Tibial artery (tissue), 4 donors: ENCODE measurements around the gene TWF2.

ENCODE experiments used
- DNase-seq, 2 donors: peaks; one replicate each; pipeline ENCODE4 v3.0.0-alpha.2; 2019
- H3K27ac ChIP-seq, 2 donors: fragments of 200-600 bp; sonication (generic) in 1 of 2; 1 replicate in 1 of 2; 2 replicates in 1 of 2; pipeline ENCODE4 v1.5.1; 2018 to 2019; ENCODE audit warnings: mild to moderate bottlenecking in 1 of 2
- H3K27me3 ChIP-seq, 2 donors: fragments of 200-600 bp; sonication (generic) in 1 of 2; one replicate each; pipeline versions ENCODE4 v1.5.1 to v1.6.0; 2016 to 2019
- H3K36me3 ChIP-seq, 3 donors: fragments of 200-600 bp; sonication (generic) in 2 of 3; one replicate each; pipeline ENCODE4 v1.5.1; 2016 to 2019; ENCODE audit warnings: mild to moderate bottlenecking in 2 of 3
- H3K4me1 ChIP-seq, 4 donors: fragments of 200-600 bp; sonication (generic) in 2 of 4; 1 replicate in 3 of 4; 2 replicates in 1 of 4; pipeline ENCODE4 v1.5.1; 2016 to 2019
- H3K4me3 ChIP-seq, 2 donors: fragments of 200-600 bp; sonication (generic) in 1 of 2; 1 replicate in 1 of 2; 2 replicates in 1 of 2; pipeline ENCODE4 v1.5.1; 2018 to 2019; ENCODE audit warnings: mild to moderate bottlenecking in 2 of 2
- H3K9me3 ChIP-seq, 3 donors: fragments of 200-600 bp; sonication (generic) in 1 of 3; one replicate each; pipeline ENCODE4 v1.5.1; 2016 to 2019
- CTCF ChIP-seq, 2 experiments: fragments of 200-600 bp in 1 of 2; fragments of 450-650 bp in 1 of 2; IDR thresholded peaks; one replicate each; pipeline ENCODE4 v1.5.1; 2017 to 2019; ENCODE audit warnings: antibody characterized with exemption in 2 of 2, mild to moderate bottlenecking in 1 of 2, moderate library complexity in 1 of 2
- intact Hi-C: fragments of 100-400 bp; cut with DNase I; formaldehyde crosslinking; loops from one replicate; pipeline ENCODE4 v1.15.0; 2023; ENCODE audit warnings: low total_unique reads

TWF2 gene

GRCh38 chr3:52268036-52268435, 29.1 kb upstream of the TWF2 start:
- no peak for TF ChIP-seq CTCF (IDR thresholded peaks at IDR 0.05)
- Histone ChIP-seq H3K27ac (no peak overlapping the region), H3K36me3 (peaks cover 49 to 72% (median 65%) of the 10 kb centered on the region in 3 donors), H3K27me3 (no peaks in the 10 kb centered on the region), H3K4me1 (peaks cover 0 to 38% (median 17%) of the 10 kb centered on the region in 4 donors), H3K9me3 (no peaks in the 10 kb centered on the region), H3K4me3 (no peak overlapping the region)
- no peak for DNase-seq
- intact Hi-C loops: no loop called here

- TF ChIP-seq CTCF (IDR thresholded peaks at IDR 0.05): no peak
- H3K4me1 ChIP-seq: peaks cover 0 to 12% (median 3%) of the 10 kb centered on the region in 4 donors
- no peaks in the 10 kb centered on the region for H3K27me3 ChIP-seq
- H3K9me3 ChIP-seq: no peaks in the 10 kb centered on the region
- no peak for DNase-seq
- peaks cover 75 to 99% (median 90%) of the 10 kb centered on the region in 3 donors for H3K36me3 ChIP-seq
- intact Hi-C loops: no loop called here
- no peak overlapping the region for H3K4me3 ChIP-seq
- no peak overlapping the region for H3K27ac ChIP-seq
These were observed 26.4 kb upstream of the TWF2 start for GRCh38 chr3:52265387-52265786.

- Histone ChIP-seq H3K36me3 (peaks cover 87 to 99% (median 97%) of the 10 kb centered on the region in 3 donors), H3K9me3 (no peaks in the 10 kb centered on the region), H3K27me3 (no peaks in the 10 kb centered on the region), H3K4me1 (no peaks in the 10 kb centered on the region), H3K27ac (no peak overlapping the region), H3K4me3 (no peak overlapping the region)
- no peak for DNase-seq
- intact Hi-C loops: no loop called here
- TF ChIP-seq CTCF (IDR thresholded peaks at IDR 0.05): no peak
These were observed 23.5 kb upstream of the TWF2 start for GRCh38 chr3:52262447-52262846.

- TF ChIP-seq CTCF (IDR thresholded peaks at IDR 0.05): no peak
- Histone ChIP-seq H3K27ac (no peak overlapping the region), H3K27me3 (no peaks in the 10 kb centered on the region), H3K9me3 (no peaks in the 10 kb centered on the region), H3K36me3 (peaks cover 95 to 100% (median 100%) of the 10 kb centered on the region in 3 donors), H3K4me1 (no peaks in the 10 kb centered on the region), H3K4me3 (no peak overlapping the region)
- DNase-seq: no peak
- intact Hi-C loops: no loop called here
These were observed 20.5 kb upstream of the TWF2 start for GRCh38 chr3:52259448-52259847.

GRCh38 chr3:52259035-52259434, 20.1 kb upstream of the TWF2 start:
- intact Hi-C loops: no loop called here
- TF ChIP-seq CTCF (IDR thresholded peaks at IDR 0.05): no peak
- H3K4me3 ChIP-seq: no peak overlapping the region
- H3K9me3 ChIP-seq: no peaks in the 10 kb centered on the region
- no peak overlapping the region for H3K27ac ChIP-seq
- no peaks in the 10 kb centered on the region for H3K27me3 ChIP-seq
- no peaks in the 10 kb centered on the region for H3K4me1 ChIP-seq
- DNase-seq: no peak
- peaks cover 94 to 100% (median 99%) of the 10 kb centered on the region in 3 donors for H3K36me3 ChIP-seq

GRCh38 chr3:52257911-52258310, 19.0 kb upstream of the TWF2 start:
- TF ChIP-seq CTCF (IDR thresholded peaks at IDR 0.05): no peak
- Histone ChIP-seq H3K27ac (no peak overlapping the region), H3K9me3 (no peaks in the 10 kb centered on the region), H3K4me1 (peaks cover 0 to 3% (median 0%) of the 10 kb centered on the region in 4 donors), H3K4me3 (no peak overlapping the region), H3K27me3 (no peaks in the 10 kb centered on the region), H3K36me3 (peaks cover 86 to 100% (median 99%) of the 10 kb centered on the region in 3 donors)
- intact Hi-C loops: no loop called here
- no peak for DNase-seq
